ENCODE results near the gene RPRD1A.

DNA sequence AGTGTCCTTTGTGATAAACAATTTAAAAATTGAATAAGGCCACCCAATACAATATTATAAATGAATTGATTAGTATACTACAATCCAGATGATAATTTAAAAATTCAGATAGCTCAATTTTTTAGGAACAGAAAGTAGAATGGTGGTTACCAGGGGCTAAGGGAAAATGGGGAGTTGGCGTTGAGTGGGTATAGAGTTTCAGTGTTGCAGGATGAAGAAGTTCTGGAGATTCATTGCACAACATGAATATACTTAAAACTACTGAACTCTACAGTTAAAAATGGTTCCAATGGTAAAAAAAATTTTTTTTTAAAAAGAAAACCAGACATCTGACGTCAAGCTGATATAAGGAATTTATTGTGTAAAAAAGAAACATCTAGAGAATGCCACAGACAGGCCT, 40.8 kb upstream of the RPRD1A start:
- TF ChIP-seq POLR2AphosphoS5 (IDR thresholded peaks at IDR 0.05; ENCODE audit: borderline replicate concordance, low read depth, low read length) (no peak), EZH2 (IDR thresholded peaks at IDR 0.05) (no peak)

All from SK-N-MC (cell line).